ENCODE results near the gene CRIP2. TPM values are rescaled to one million over a fixed set of nuclear protein-coding genes. Genes with fewer than 3 reads are reported as not detected.

Gene CRIP2
- total RNA-seq, 1 donor from 2014 or later: 38.3 TPM

- H3K9me3 Mint-ChIP-seq: no peaks in the 10 kb centered on the region
- DNase-seq (ENCODE audit: low read depth, low spot score): no peak
- TF ChIP-seq, protein P1, sequence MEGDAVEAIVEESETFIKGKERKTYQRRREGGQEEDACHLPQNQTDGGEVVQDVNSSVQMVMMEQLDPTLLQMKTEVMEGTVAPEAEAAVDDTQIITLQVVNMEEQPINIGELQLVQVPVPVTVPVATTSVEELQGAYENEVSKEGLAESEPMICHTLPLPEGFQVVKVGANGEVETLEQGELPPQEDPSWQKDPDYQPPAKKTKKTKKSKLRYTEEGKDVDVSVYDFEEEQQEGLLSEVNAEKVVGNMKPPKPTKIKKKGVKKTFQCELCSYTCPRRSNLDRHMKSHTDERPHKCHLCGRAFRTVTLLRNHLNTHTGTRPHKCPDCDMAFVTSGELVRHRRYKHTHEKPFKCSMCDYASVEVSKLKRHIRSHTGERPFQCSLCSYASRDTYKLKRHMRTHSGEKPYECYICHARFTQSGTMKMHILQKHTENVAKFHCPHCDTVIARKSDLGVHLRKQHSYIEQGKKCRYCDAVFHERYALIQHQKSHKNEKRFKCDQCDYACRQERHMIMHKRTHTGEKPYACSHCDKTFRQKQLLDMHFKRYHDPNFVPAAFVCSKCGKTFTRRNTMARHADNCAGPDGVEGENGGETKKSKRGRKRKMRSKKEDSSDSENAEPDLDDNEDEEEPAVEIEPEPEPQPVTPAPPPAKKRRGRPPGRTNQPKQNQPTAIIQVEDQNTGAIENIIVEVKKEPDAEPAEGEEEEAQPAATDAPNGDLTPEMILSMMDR (conservative IDR thresholded peaks at IDR 0.05): no peak
- H3K4me3 Mint-ChIP-seq: peak overlapping the region; percentile 77
- peaks cover 24% of the 10 kb centered on the region for H3K4me1 Mint-ChIP-seq
- no peaks in the 10 kb centered on the region for H3K36me3 Mint-ChIP-seq (ENCODE audit: low read depth)
- H3K27me3 Mint-ChIP-seq (ENCODE audit: low read depth): peaks cover 13% of the 10 kb centered on the region
- H3K27ac Mint-ChIP-seq (ENCODE audit: unreplicated experiment): peak overlapping the region; percentile 29
Observed at GRCh38 chr14:105502446-105503295, 28.1 kb downstream of the CRIP2 start.

- no peaks in the 10 kb centered on the region for H3K36me3 Mint-ChIP-seq (ENCODE audit: low read depth)
- no peaks in the 10 kb centered on the region for H3K9me3 Mint-ChIP-seq
- DNase-seq (ENCODE audit: low read depth, low spot score): no peak
- H3K4me3 Mint-ChIP-seq: peak overlapping the region; percentile 63
- H3K27ac Mint-ChIP-seq (ENCODE audit: unreplicated experiment): peak overlapping the region; percentile 93
- peaks cover 18% of the 10 kb centered on the region for H3K27me3 Mint-ChIP-seq (ENCODE audit: low read depth)
- TF ChIP-seq, protein P1 (conservative IDR thresholded peaks at IDR 0.05): no peak
- H3K4me1 Mint-ChIP-seq: peaks cover 24% of the 10 kb centered on the region
Observed at GRCh38 chr14:105503296-105503640, 28.6 kb downstream of the CRIP2 start.

GRCh38 chr14:105503935-105504692 is 29.5 kb downstream of the CRIP2 start:
- H3K4me1 Mint-ChIP-seq: peaks cover 20% of the 10 kb centered on the region
- TF ChIP-seq, protein P1 (conservative IDR thresholded peaks at IDR 0.05): no peak
- H3K27me3 Mint-ChIP-seq (ENCODE audit: low read depth): peaks cover 23% of the 10 kb centered on the region
- peak overlapping the region; percentile 63 for H3K4me3 Mint-ChIP-seq
- no peaks in the 10 kb centered on the region for H3K9me3 Mint-ChIP-seq
- peak overlapping the region; percentile 75 for H3K27ac Mint-ChIP-seq (ENCODE audit: unreplicated experiment)
- H3K36me3 Mint-ChIP-seq (ENCODE audit: low read depth): no peaks in the 10 kb centered on the region
- DNase-seq (ENCODE audit: low read depth, low spot score): no peak

GRCh38 chr14:105505101-105505500 is 30.5 kb downstream of the CRIP2 start:
- no peaks in the 10 kb centered on the region for H3K9me3 Mint-ChIP-seq
- H3K4me3 Mint-ChIP-seq: peak overlapping the region; percentile 31
- peaks cover 29% of the 10 kb centered on the region for H3K27me3 Mint-ChIP-seq (ENCODE audit: low read depth)
- DNase-seq (ENCODE audit: low read depth, low spot score): no peak
- no peak overlapping the region for H3K27ac Mint-ChIP-seq (ENCODE audit: unreplicated experiment)
- peaks cover 16% of the 10 kb centered on the region for H3K4me1 Mint-ChIP-seq
- no peaks in the 10 kb centered on the region for H3K36me3 Mint-ChIP-seq (ENCODE audit: low read depth)
- TF ChIP-seq, protein P1 (conservative IDR thresholded peaks at IDR 0.05): no peak

DNA sequence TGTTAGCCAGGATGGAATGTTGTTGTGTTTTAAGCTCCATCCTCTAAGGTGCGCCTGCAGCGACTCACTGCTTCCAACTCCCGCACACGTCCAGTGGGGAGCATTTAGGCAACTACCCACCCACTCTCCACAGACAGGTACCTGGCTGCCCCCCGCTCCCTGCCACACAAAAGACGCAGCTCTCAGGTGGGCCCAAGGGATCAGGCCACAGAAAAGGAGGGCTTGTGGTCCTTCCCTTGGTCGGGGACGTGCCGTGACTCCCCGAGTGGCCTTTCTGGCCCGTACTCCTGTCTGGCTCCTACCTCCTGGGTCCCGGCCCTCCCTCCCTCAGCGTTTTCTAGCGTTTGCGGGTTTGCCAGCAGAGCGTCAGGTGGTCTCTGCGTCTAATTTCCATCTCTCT is 32.6 kb downstream of the CRIP2 start:
- Mint-ChIP-seq H3K36me3 (ENCODE audit: low read depth) (no peaks in the 10 kb centered on the region), H3K27ac (ENCODE audit: unreplicated experiment) (no peak overlapping the region), H3K4me3 (peak overlapping the region; percentile 28), H3K9me3 (no peaks in the 10 kb centered on the region), H3K4me1 (peaks cover 8% of the 10 kb centered on the region), H3K27me3 (ENCODE audit: low read depth) (peaks cover 44% of the 10 kb centered on the region)
- DNase-seq (ENCODE audit: low read depth, low spot score): no peak
- TF ChIP-seq, protein P1 (conservative IDR thresholded peaks at IDR 0.05): no peak
